DMS53 (cell line): ENCODE data around the gene CSNK1G3.
"Not testable (repeated sequence)": the region's sequence is repeated elsewhere in the genome, so short reads cannot be mapped to it uniquely, and the experiment has no call there.

Experiments used
- DNase-seq: peaks from one replicate; lab custom pipeline; 2025; lab: John Stamatoyannopoulos, UW

Gene CSNK1G3

DNA sequence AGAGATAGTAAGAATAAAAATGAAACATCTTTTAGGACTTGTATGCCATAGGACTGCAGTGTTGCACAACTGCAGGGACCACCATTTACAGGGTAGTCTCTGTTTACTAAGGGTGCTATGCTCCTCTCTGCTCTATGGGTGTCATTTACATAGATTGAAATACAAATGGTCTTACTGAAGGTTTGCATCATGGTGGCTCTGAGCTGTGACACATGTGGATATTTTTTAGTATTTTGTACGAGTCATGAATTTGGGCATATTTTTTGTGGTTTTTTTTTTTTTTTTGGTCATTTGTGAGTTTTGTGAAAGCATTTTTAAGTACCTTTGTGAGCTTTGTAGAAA is 47.4 kb downstream of the CSNK1G3 start:
- no peak for DNase-seq

DNA sequence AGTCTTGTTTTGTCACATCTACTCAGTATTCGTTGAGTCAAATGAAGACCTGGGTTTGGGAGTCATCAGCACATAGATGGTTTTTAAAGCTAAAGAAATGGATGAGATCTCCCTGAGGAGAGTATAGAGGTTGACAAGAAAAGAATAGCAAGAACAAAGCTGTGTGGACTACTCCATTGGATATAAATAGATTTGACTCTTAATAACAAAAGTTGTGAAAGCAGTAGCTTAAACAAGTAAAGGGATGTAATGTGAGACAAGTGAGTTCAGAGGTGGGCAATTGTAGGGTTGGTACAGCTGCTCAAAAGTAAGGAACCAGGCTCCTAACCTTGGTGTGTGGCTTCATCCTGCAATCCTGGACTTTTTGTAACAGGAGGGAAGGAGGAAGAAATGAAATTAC is 49.3 kb downstream of the CSNK1G3 start:
- DNase-seq: no peak

DNA sequence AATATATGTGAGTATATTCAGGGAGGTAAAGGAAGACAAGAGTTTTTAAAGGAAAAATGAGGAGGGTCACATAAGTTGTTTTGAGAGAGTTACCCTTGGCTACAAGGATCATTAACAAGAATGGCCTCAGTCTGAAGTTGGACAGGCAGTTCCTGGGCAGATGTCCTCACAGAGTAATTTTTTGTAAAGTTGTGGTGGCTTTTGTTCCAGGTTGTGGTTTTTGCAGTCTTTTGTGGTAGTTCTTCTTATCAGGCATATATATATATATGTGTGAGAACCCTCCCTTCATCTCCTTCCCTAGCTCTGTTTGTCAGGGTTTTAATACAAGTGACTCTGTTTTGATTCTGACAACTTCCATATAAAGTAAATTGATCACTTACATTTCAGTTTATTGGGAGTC is 60.0 kb downstream of the CSNK1G3 start:
- no peak for DNase-seq

DNA sequence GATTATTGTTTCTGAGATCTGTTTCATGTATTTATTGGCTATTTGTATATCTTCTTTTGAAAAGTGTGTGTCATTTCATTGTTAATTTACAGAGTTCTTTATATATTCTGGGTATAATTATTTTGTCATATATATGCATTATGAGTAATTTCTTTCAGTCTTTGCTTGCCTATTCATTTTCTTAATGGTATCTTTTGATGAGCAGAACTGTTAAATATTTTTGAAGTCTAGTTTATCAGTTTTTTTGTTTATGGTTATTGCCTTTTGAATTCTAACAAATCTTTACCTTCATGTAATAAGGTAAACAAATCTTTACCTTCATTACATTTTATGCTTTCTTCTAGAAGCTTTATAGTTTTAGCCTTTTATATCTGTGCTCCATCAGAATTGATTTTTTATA is 66.4 kb downstream of the CSNK1G3 start:
- DNase-seq: no peak

DNA sequence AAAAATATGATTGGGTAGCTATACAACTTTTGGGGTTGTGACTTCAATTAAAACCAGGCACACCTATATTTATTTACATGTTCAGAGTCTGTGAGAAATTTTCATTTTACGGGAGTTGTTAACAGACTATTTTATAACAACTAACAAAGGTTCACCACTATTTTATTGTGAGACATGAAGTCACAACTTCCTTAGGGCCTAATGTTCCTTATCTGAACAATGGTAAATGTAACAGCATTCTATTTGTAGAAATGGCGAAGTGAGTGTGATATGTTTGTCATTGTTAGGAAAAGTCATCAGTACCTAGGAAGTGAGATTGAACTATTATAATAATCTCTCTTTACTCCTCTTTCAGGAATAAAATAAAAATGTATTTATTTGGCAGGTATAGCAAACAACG is 67.4 kb downstream of the CSNK1G3 start:
- no peak for DNase-seq

DNA sequence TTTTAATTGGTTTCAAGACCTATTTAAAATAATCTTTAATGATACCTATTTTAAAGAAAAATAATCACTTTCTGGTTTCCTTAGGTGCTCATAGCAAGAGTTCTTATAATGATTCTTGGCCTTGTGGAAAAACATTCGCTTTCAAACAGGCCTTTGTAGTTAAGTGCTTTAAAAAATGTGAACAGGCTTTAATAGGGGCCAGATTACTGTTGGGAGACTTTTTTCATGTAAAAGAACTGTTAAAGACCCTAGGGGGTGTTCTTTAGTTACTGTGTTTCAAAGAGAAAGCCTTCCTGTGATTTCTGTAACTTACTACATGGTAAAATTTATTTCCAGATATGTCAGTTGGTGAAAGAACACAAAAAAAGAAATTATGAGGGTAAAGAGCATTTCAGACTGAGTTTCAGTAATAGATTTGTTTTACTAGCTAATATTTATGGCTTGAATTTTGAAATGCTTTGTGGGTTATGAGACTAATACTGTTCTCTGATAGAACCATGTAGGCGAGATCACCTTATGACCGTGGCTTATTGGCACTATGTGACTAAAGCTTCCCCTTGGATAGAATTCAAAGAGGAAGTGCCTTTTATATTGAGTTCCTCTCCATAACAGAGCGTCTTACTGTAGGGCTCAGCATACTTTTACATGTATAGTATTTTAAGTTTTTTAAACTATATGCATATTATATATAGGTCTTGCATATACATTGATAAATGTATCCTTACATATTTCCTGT is 70.7 kb downstream of the CSNK1G3 start:
- no peak for DNase-seq

DNA sequence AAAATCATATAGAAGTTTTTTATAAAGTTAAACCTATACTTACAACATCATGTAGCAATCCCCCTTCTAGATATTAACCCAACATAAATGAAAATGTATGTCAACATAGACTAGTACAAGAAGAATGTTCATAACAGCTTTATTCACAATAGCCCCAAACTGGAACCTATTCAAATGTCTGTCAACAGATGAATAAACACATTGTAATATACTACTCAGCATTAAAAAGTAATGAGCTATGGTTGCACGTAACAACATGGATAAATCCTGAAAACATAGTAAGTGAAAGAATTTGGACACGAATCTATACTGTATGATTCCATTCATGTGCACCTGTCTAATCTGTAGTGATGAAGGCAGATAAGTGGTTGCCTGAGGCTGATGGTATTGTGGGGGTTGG is 73.9 kb downstream of the CSNK1G3 start:
- DNase-seq: no peak

DNA sequence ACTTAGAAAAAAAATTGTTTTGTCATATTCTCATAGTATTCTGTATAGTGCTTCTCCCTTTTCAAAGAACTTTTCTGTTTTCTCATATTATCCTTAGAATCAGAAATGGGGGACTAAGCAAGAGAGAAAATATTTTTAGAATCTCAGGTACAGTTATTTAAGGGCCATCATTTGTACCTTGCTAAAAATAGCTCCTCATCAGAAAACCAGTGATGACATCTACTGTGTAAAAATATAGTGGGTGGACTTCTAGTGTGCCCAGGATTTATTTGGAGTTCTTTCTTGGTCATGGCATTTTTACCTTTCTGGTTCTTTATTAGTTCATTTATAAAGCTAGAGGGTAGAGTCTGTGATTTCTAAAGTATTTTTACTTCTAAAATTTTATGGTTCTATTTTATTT is 82.5 kb downstream of the CSNK1G3 start:
- no peak for DNase-seq

DNA sequence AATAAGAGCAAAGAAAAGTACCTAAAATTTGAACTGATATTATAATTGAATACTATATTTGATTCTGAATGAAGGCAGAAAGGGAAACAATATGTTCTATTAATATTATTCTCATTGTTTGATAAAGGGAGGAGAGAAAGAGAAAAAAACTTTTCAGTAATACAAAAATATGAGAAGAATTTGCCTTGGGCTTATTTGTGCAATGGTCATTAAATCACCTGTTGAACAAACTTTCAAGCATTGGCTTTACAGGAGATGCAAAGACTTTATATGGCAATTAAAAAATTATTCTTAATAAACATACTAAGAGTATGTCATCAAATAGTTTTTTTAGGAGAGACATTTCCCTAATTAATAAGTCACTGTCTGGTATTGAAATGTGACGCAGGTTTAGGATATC is 85.0 kb downstream of the CSNK1G3 start:
- no peak for DNase-seq

DNA sequence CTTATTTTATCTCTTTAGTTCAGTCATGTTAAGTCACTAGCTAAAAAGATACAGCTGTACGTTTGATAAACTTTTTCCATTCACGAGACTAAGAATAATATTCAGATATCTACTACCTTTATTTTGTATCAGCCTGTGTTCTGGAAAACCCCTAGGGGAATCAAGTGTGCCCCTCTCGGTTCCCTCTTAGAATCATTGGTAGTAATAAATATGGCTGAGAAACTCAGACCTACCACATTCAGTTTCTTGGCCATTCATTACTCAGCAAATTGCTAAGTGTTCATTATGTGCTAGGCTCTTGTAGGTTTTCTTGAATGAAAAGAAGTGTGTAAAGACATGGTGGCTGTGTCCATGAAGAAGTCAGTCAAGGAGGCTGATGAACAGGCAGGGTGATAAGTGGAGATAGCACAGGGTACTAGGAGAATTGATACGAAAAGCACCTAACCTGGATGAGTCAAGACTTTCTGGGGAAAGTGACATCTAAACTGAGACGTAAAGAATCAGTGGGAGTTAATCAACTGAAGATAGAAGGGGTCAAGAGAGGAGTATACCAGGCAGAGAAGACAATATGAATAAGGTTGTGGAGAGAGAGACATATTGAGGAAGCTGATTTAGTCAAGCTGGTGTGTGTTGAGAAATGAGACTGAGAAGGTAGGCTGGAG is 86.2 kb downstream of the CSNK1G3 start:
- no peak for DNase-seq

DNA sequence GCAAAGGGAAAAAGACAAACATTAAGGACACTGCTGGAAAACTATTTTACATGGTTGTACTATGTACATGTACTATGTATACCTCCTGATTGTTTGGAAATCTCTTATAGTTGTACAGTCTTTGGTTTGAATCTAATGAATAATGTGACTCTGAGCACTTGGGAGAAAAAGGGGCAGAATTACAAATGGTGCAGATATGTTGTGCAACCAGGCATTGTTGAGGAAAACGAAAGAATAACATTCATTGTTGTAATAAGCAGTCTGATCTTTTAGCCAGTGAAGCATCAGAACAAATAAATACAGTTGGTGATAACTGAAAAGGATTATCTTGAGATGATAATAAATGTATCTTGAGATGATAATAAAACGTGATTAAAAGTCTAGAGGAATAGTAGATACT is 87.2 kb downstream of the CSNK1G3 start:
- DNase-seq: no peak

DNA sequence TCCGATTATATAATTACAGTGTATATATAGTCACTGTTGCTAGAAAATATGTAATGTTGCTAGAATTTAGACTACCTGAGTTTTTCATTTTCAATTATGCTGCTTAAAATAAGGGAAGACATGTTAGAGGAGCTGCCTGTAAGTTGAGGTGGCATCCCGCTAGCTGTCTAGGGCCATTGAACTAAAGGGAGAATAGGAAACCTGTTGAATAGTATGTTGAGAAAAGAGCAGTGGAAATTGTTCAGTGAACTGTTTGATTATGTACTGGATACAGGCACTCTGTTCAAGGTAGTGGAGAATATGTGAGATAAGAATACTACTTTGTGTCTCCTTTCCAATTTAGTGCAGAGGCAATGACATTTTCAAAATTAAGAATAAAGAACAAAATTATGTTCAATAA is 89.6 kb downstream of the CSNK1G3 start:
- no peak for DNase-seq

DNA sequence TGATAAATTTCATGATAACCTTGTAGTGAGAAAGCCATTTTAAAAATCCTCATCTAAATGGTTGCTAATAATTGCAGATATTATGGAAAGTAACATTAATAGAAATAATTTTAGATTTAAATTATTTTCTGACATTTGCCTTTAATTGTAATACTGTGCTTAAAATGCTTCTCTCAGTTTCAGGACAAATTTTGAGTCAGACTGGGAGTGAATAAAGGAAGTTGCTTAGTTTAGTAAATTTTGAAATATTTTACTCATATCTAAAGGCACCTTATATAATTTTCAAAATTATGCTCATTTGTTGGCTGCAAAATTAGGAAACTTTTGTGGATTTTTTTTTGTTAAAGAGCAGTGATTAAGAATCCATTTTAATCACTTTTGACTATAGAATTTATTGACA is 93.8 kb downstream of the CSNK1G3 start:
- DNase-seq: no peak

DNA sequence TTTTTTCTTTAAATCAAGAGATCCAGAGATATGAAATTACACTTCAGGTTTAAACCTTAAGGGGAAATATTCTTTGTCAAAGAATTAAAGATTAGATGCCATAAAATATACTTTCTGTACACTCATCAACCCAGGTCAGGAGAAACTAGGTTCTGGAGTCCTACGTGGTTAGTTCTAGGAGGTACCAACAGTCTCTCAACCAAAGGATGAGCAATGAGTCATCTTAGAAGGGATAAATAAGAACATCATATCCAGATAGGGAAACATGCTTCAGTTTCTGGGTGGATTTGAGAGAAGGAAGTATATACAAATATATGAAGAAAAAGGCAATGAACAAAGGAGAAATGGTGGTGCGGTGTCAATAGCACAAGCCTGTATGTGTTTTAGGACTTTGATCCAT is 98.2 kb downstream of the CSNK1G3 start:
- peak; percentile 19 for DNase-seq

DNA sequence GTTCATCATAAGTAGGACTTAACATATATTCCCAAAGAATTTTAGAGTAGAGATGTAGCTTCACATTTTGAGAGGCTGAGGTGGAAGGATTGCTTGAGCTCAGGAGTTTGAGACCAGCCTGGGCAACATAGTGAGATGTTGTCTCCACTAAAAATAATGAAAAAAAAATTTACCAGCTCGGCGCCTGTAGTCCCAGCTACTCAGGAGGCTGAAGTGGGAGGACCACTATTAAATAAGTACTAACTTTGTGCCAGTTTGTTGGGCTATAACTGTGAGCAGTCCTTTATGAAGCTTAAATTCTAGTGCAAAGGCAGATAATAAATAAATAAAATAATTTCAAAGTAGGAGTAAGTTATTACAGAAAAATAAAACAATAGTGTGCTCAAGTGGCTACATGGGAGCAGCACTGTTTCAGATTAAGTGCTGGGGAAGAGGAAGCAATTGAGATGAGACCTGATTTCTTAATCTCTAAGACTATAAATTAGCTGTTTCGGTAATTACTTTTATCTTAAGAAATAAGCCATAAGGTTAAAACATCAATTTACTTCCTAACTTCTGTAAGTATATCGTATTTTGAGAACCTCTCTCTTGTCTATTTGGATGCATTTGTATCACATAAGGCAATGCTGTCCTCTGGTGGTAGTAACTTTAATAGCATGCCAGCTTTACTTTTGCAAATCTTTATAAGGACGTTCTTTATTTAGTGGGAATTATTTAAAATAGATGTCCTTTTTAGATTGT is 98.9 kb downstream of the CSNK1G3 start:
- peak; percentile 76 for DNase-seq

DNA sequence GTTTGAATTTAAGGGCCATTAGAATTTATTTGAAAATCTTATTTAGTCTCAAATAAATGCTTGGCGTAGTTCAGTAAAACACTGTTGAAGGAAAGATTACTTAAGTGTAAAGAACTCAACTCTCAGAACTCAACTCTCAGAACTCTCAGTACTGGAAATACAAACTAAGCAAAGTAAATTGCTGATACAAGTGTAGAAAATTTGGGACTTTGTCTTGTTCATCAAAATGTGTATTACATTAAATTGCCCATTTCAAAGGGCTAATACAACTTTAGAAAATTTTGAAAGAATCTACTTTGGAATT is 99.4 kb downstream of the CSNK1G3 start:
- DNase-seq: no peak

DNA sequence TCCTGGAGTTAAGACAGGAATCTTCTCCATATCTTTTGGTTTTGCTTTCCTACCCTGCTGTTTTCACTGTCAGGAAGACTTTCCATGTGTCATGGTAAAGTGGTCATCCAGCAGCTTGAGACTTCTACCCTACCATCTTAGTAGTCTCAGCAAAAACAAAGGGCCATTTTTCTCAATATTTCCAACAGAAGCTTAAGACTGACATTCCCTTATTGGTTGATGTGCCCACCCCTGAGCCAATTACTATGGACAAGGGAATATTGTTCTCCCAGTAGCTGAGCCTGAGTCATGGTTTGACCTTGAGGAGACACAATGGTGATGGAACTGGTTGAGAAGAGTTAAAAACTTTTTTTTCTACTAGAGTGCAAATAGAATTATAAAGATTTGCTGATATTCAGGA is 105.6 kb downstream of the CSNK1G3 start:
- no peak for DNase-seq

DNA sequence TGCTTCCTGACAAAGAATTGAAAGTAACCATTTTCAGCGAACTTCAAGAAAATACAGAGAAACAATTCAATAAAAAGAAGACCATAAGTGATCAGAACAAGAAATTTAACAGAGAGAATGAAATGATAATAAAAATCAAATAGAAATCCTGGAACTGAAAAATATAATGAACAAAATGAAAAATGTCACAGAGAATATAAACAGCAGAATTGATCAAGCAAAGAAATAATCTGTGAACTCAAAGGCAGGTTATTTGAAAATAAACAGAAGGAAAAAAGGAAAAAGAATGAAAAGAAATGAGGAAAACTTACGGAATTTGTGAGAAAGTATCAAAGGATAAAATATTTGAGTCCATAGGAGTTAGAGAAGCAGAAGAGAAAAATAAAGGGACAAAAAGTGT is 114.1 kb downstream of the CSNK1G3 start:
- no peak for DNase-seq

DNA sequence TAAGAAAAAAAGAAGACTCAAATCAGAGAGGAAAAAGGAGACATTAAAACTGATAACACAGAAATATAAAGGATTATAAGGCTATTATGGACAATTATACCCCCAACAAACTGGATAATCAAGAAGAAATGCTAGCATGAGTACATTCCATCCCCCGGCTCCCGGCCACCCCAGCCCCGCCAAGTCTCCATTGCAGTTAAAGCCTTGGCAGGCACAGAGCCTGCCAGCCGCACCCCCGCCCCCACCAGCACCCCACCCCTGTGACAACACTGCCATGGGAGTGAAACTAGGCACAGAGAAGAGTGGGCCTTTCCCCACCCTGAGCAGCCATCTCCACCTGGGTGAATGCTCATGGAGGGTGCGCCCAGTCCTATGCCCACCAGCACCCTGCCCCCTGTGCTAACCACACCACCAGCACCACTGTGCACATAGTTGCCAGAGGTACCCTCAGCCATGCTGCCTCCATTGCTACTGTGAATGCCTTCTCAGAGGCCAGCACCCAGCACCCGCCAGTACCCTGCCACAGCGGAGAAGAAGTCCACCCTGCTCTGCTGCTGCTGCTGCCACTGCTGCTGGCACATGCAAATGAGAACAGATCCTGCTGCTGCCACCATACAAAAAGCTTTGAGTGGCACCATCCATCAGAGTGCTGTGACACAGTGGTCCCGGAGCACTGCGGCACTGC is 117.0 kb downstream of the CSNK1G3 start:
- no peak for DNase-seq

DNA sequence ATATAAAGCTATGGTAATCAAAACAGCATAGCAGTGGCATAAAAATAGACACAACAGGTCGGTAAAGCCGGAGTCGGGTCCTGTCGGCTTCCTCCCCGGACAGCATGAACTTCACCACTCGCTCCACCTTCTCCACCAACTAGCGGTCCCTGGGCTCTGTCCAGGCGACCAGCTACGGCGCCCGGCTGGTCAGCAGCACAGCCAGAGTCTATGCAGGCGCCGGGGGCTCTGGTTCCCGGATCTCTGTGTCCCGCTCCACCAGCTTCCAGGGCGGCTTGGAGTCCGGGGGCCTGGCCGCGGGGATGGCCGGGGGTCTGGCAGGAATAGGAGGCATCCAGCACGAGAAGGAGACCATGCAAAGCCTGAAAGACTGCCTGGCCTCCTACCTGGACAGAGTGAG is 124.0 kb downstream of the CSNK1G3 start:
- DNase-seq: no peak

DNA sequence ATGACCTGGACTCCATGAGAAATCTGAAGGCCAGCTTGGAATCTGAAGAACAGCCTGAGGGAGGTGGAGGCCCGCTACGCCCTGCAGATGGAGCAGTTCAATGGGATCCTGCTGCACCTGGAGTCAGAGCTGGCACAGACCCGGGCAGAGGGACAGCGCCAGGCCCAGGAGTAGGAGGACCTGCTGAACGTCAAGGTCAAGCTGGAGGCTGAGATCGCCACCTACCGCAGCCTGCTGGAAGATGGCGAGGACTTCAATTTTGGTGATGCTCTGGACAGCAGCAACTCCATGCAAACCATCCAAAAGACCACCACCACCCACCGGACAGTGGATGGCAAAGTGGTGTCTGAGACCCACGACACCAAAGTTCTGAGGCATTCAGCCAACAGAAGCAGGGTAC is 125.1 kb downstream of the CSNK1G3 start:
- not testable (repeated sequence) for DNase-seq

DNA sequence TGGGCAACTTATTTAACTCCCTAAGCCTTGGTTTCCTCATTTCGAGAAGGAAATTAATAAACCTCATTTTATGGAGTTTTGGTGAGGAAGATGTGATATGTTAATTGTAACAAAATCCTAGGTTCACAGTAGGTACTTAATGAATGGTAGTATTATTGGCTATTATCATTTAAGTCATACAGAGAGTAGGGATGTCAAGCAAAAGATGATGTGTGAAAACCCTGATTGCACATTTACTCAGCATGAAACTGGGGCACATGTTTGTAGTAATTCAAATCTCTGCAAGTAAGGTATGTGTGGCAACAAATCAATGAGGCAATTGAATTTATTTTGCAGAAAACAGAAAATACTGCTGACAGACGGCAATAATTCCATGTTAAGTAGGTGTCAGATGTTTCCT is 127.3 kb downstream of the CSNK1G3 start:
- no peak for DNase-seq

DNA sequence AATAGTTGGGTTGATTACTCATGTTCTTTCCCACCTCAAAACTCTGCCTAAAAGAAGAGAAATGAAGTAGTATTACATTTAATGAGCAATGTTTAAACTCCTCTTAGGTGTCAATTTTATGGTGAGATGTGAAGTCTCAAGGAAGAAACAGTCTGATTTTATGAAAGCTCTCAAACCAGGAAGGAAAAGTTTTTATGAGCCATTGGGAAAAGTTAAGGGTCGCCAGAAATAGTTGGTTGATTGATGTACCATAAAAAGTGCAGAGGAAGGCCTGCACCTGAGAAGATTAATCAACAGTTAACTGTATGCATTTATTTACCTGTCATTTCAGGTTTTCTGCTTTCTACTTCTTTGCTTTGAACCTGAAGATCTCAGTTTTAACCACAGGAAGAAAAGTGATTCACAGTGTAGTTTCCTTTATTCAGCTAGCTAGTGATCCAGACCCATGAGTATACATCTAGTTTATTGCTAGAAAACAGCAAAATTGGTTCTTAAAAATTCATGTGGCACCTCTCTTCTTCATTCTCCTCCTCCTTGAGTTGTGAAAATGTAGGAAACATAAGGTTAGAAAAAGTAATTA is 133.1 kb downstream of the CSNK1G3 start:
- DNase-seq: no peak
